Liver (tissue), 3 donors: ENCODE data around the gene TCHHL1.

ENCODE experiments used
- CTCF ChIP-seq: fragments of 150-350 bp; IDR thresholded peaks from 2 replicates; pipeline ENCODE4 v1.5.1; 2017; ENCODE audit warnings: improper control_type of control experiment, low read depth, low read length; ENCODE audit not compliant: missing input control
- EGR1 ChIP-seq, 2 donors: IDR thresholded peaks; 2 replicates each; pipeline ENCODE4 v1.6.1; 2016 to 2018; ENCODE audit warnings: antibody characterized with exemption in 2 of 2, low read depth in 2 of 2
- FOXA1 ChIP-seq: IDR thresholded peaks from 2 replicates; pipeline ENCODE4 v1.6.1; 2016; ENCODE audit warnings: antibody characterized with exemption
- GABPA ChIP-seq, 2 donors: IDR thresholded peaks in 1 of 2; conservative IDR thresholded peaks in 1 of 2; 2 replicates each; pipeline ENCODE4 v1.6.1; 2016; ENCODE audit warnings: antibody characterized with exemption in 2 of 2, mild to moderate bottlenecking in 1 of 2, moderate library complexity in 1 of 2
- JUND ChIP-seq, 2 donors: IDR thresholded peaks; 2 replicates each; pipeline ENCODE4 v1.6.1; 2016; ENCODE audit warnings: antibody characterized with exemption in 2 of 2
- REST ChIP-seq: IDR thresholded peaks from 2 replicates; pipeline ENCODE4 v1.6.1; 2016; ENCODE audit warnings: antibody characterized with exemption, mild to moderate bottlenecking
- RXRA ChIP-seq, 2 donors: IDR thresholded peaks; 2 replicates each; pipeline ENCODE4 v1.6.1; 2017 to 2018; ENCODE audit warnings: antibody characterized with exemption in 2 of 2, mild to moderate bottlenecking in 1 of 2
- TAF1 ChIP-seq: conservative IDR thresholded peaks from 2 replicates; pipeline ENCODE4 v1.6.1; 2016; ENCODE audit warnings: antibody characterized with exemption, mild to moderate bottlenecking
- YY1 ChIP-seq: IDR thresholded peaks from 2 replicates; pipeline ENCODE4 v1.6.1; 2016; ENCODE audit warnings: antibody characterized with exemption, mild to moderate bottlenecking
- donor health status: healthy.
- donor health status: healthy.

GRCh38 chr1:152039461-152039860 lies 49.4 kb downstream of the TCHHL1 start:
- no peak for TF ChIP-seq CTCF
- TF ChIP-seq GABPA (IDR thresholded peaks at IDR 0.05 in 1 of 2, conservative IDR thresholded peaks at IDR 0.05 in 1 of 2) = no peak
- no peak for TF ChIP-seq REST
- no peak for TF ChIP-seq RXRA (IDR thresholded peaks at IDR 0.05)
- TF ChIP-seq EGR1 (IDR thresholded peaks at IDR 0.05; ENCODE audit: low read depth in 2 of 2) = no peak
- no peak for TF ChIP-seq TAF1
- no peak for TF ChIP-seq FOXA1
- no peak for TF ChIP-seq JUND (IDR thresholded peaks at IDR 0.05)
- TF ChIP-seq YY1 = no peak
